ENCODE data around the gene TMC4. TPM values are rescaled to one million over a fixed set of nuclear protein-coding genes. Genes with fewer than 3 reads are reported as not detected.
A peak's percentile ranks its signal among the peaks of the same experiment; 100 is the strongest.

TMC4 gene
- total RNA-seq, 6 donors from 2014 or later = 35.7 to 116 (median 48.5) TPM

DNA sequence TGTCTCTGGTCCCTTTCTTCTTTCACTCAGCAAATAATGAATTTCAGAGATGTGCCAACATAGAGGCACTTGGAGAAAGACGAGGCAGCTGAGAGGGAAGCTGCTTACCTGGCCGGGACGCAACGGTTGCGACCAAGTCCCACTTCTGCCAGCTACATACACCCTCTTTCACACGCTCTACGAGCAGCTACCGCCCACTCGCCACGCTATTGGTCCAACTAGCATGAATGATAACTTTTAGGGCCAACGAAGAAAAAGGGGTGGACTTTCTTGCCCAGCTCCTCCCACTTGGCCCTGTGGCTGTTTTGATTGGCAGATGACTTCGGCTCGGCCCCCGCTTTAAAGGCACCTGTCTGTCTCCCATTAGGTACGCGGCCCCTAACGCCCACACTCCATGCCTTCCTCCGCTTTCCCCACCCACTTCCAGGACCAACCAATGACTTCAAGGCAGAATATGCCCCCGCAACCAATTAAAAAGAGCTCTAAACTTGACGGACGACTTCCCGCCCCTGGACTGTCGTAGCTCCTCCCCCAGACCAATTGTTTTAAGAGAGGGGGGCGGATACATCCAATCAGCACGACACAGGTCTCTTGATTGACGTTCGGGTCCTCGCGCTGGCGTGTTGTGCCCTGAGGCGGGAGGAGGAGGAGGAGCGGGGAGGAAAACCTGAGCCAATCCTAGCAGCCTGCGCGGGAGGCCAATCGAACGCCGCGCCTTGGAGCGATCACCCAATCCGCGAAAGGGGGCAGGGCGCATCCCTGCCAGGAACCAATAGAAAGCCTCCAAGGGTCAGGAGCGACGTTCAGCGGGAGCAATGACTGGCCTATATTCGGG lies 35.9 kb downstream of the TMC4 start:
- DNase-seq = peak; percentile 97 to 100
- no peaks in the 10 kb centered on the region for H3K9me3 ChIP-seq
- peak overlapping the region; percentile 93 to 99 (median 96) for H3K27ac ChIP-seq
- peaks cover 0 to 16% (median 3%) of the 10 kb centered on the region in 4 donors for H3K36me3 ChIP-seq
- no peaks in the 10 kb centered on the region for H3K27me3 ChIP-seq
- ATAC-seq (ENCODE audit: low FRiP score in 2 of 2) = peak; percentile 95 to 98
- peak overlapping the region; percentile 18 to 97 (median 92) for H3K4me3 ChIP-seq
- peaks cover 32 to 44% (median 38%) of the 10 kb centered on the region in 4 donors for H3K4me1 ChIP-seq
- TF ChIP-seq POLR2AphosphoS5 (IDR thresholded peaks at IDR 0.05) (peak in 1 of 2 donors; percentile 69), POLR2A (IDR thresholded peaks at IDR 0.05) (peak in 1 of 4 donors; percentile 71), EP300 (IDR thresholded peaks at IDR 0.05) (no peak)
- TF ChIP-seq, protein P1, sequence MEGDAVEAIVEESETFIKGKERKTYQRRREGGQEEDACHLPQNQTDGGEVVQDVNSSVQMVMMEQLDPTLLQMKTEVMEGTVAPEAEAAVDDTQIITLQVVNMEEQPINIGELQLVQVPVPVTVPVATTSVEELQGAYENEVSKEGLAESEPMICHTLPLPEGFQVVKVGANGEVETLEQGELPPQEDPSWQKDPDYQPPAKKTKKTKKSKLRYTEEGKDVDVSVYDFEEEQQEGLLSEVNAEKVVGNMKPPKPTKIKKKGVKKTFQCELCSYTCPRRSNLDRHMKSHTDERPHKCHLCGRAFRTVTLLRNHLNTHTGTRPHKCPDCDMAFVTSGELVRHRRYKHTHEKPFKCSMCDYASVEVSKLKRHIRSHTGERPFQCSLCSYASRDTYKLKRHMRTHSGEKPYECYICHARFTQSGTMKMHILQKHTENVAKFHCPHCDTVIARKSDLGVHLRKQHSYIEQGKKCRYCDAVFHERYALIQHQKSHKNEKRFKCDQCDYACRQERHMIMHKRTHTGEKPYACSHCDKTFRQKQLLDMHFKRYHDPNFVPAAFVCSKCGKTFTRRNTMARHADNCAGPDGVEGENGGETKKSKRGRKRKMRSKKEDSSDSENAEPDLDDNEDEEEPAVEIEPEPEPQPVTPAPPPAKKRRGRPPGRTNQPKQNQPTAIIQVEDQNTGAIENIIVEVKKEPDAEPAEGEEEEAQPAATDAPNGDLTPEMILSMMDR (IDR thresholded peaks at IDR 0.05) = no peak
- whole genome bisulfite sequencing, 2 donors = 1% methylated on average over 28 to 44 of the region's 46 CpGs

DNA sequence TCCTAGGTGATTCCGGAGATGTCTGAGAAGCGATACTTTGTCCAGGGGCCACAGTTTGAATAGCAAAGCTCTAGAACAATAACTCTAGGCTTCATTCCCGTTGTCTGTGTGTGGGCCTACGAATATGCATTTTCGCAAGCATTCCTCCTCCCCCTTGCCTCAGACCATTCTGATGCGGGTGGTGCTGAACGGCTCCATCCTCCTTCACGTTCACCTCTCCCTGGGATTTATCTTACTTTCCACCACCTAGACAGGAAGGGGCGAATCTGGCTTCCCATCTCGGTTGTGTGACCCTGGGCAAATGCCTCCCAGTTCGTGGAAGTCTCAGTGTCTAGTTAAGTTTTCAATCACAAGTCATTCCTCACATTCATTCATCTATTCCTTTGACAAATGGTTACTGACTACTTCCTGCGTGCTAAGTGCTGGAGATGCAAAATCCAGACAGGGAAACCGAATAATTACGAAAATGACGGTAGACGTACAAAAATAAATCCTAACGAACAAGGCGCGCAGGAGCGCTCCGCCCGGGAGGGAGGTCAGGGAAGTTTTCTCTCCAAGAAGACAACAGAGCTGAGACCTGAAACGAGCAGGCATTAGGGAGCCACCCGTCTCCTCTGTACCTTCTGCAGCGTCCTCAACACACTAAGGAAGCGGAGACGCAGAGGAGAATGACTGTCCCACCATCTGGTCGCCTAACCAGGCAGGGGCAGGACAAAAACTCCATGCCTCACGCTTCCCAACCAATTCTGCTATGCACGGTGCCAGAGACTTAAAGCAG lies 36.7 kb downstream of the TMC4 start:
- peak overlapping the region in 3 of 4 donors; percentile 50 to 68 (median 56) for H3K27ac ChIP-seq
- peaks cover 32 to 43% (median 38%) of the 10 kb centered on the region in 4 donors for H3K4me1 ChIP-seq
- no peak for ATAC-seq (ENCODE audit: low FRiP score in 2 of 2)
- H3K9me3 ChIP-seq = no peaks in the 10 kb centered on the region
- H3K27me3 ChIP-seq = no peaks in the 10 kb centered on the region
- H3K36me3 ChIP-seq = peaks cover 0 to 18% (median 8%) of the 10 kb centered on the region in 4 donors
- no peak for TF ChIP-seq EP300 (IDR thresholded peaks at IDR 0.05)
- TF ChIP-seq, protein P1 (IDR thresholded peaks at IDR 0.05) = no peak
- no peak for TF ChIP-seq POLR2AphosphoS5 (IDR thresholded peaks at IDR 0.05)
- no peak for TF ChIP-seq POLR2A (IDR thresholded peaks at IDR 0.05)
- 2 to 6% methylated on average over 29 to 30 of the region's 30 CpGs for WGBS, 2 donors
- DNase-seq = no peak
- peak overlapping the region; percentile 18 to 58 (median 52) for H3K4me3 ChIP-seq

DNA sequence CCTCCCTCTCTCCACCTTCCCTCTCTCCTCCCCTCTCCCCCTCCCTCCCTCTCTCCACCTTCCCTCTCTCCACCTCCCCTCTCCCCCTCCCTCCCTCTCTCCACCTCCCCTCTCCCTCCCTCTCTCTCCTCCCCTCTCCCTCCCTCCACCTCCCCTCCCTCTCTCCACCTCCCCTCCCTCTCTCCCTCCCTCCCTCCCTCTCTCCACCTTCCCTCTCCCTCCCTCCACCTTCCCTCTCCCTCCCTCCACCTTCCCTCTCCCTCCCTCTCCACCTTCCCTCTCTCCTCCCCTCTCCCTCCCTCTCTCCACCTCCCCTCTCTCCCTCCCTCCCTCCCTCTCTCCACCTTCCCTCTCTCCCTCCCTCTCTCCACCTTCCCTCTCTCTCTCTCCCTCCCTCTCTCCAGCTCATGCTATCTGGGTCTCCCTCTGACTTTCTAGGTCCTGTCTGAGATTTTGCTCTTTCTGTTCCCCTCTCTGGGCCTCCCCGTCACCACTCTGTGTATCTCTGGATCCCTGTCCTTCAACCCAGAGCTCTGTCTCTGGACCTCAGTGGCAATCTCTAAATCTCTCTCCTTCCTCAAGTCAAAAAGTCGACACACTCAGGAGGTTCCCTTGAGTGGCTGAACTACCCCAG lies 38.9 kb downstream of the TMC4 start:
- TF ChIP-seq POLR2AphosphoS5 (IDR thresholded peaks at IDR 0.05) = no peak
- TF ChIP-seq POLR2A (IDR thresholded peaks at IDR 0.05) = no peak
- TF ChIP-seq EP300 (IDR thresholded peaks at IDR 0.05) = no peak
- TF ChIP-seq, protein P1 (IDR thresholded peaks at IDR 0.05) = no peak
- DNase-seq = no peak
- Histone ChIP-seq H3K4me1 (peaks cover 16 to 21% (median 19%) of the 10 kb centered on the region in 4 donors), H3K9me3 (no peaks in the 10 kb centered on the region), H3K27ac (no peak overlapping the region), H3K36me3 (peaks cover 6 to 32% (median 24%) of the 10 kb centered on the region in 4 donors), H3K4me3 (no peak overlapping the region), H3K27me3 (no peaks in the 10 kb centered on the region)
- WGBS, 2 donors = 59 to 76% methylated on average over 2 of the region's 2 CpGs
- ATAC-seq (ENCODE audit: low FRiP score in 2 of 2) = no peak

DNA sequence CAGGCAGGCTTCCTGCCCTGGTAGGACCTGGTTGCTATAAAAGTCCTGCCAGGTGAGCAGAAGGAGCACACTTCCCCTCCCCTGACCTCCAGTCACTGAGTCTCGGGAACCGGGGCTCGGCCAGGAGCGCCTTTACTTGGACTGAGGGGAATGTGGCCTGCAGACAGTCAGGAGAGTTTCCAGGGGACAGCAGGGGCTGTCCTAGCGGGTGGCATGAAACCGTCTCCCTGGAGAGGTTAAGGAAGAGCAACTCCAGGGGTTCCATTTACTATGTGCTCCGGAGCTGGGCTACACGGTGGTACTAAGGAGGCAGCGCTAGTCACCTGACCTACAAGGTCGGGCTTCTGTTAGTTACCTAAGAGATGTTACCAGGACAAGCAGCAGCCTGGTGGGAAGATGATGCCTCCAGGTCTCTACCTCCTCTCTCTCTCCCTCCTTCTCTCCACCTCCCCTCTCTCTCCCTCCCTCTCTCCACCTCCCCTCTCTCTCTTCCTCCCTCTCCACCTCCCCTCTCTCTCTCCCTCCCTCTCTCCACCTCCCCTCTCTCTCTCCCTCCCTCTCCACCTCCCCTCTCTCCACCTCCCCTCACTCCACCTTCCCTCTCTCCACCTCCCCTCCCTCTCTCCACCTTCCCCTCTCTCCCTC lies 39.5 kb downstream of the TMC4 start:
- TF ChIP-seq POLR2A (IDR thresholded peaks at IDR 0.05) (no peak), EP300 (IDR thresholded peaks at IDR 0.05) (no peak), POLR2AphosphoS5 (IDR thresholded peaks at IDR 0.05) (no peak)
- TF ChIP-seq, protein P1 (IDR thresholded peaks at IDR 0.05) = no peak
- Histone ChIP-seq H3K4me1 (peaks cover 10 to 15% (median 13%) of the 10 kb centered on the region in 4 donors), H3K27ac (no peak overlapping the region), H3K27me3 (no peaks in the 10 kb centered on the region), H3K36me3 (peaks cover 9 to 38% (median 30%) of the 10 kb centered on the region in 4 donors), H3K4me3 (no peak overlapping the region), H3K9me3 (no peaks in the 10 kb centered on the region)
- DNase-seq = no peak
- no peak for ATAC-seq (ENCODE audit: low FRiP score in 2 of 2)
- WGBS, 2 donors = 79 to 86% methylated on average over 9 to 10 of the region's 10 CpGs
